Activated naive CD8-positive, alpha-beta T cell treated with anti-CD3 and anti-CD28 coated beads, Interleukin-2, amount 50 U/mL, for 24 hours (primary cell): ENCODE results near the gene ELSPBP1.
"Not testable (repeated sequence)": the region's sequence is repeated elsewhere in the genome, so short reads cannot be mapped to it uniquely, and the experiment has no call there.

Experiments used
- ATAC-seq: fragments of 150-1000 bp; cut with Tn5 transposase; one replicate; pipeline ENCODE4 v1.10.0; 2021
- DNase-seq: peaks from one replicate; pipeline ENCODE4 v3.0.0; 2021
- H3K27ac Mint-ChIP-seq: one replicate; pipeline ENCODE4 v1.8.0; 2021; ENCODE audit warnings: mild to moderate bottlenecking, mixed read lengths
- H3K27me3 Mint-ChIP-seq: one replicate; pipeline ENCODE4 v1.8.0; 2021; ENCODE audit warnings: mixed read lengths
- H3K36me3 Mint-ChIP-seq: one replicate; pipeline ENCODE4 v1.8.0; 2021; ENCODE audit warnings: low read depth, mixed read lengths
- H3K4me1 Mint-ChIP-seq: one replicate; pipeline ENCODE4 v1.8.0; 2021; ENCODE audit warnings: mixed read lengths
- H3K4me3 Mint-ChIP-seq: one replicate; pipeline ENCODE4 v1.8.0; 2021; ENCODE audit warnings: mild to moderate bottlenecking, moderate library complexity, mixed read lengths
- H3K9me3 Mint-ChIP-seq: one replicate; pipeline ENCODE4 v1.8.0; 2021; ENCODE audit warnings: mixed read lengths

ELSPBP1 gene

DNA sequence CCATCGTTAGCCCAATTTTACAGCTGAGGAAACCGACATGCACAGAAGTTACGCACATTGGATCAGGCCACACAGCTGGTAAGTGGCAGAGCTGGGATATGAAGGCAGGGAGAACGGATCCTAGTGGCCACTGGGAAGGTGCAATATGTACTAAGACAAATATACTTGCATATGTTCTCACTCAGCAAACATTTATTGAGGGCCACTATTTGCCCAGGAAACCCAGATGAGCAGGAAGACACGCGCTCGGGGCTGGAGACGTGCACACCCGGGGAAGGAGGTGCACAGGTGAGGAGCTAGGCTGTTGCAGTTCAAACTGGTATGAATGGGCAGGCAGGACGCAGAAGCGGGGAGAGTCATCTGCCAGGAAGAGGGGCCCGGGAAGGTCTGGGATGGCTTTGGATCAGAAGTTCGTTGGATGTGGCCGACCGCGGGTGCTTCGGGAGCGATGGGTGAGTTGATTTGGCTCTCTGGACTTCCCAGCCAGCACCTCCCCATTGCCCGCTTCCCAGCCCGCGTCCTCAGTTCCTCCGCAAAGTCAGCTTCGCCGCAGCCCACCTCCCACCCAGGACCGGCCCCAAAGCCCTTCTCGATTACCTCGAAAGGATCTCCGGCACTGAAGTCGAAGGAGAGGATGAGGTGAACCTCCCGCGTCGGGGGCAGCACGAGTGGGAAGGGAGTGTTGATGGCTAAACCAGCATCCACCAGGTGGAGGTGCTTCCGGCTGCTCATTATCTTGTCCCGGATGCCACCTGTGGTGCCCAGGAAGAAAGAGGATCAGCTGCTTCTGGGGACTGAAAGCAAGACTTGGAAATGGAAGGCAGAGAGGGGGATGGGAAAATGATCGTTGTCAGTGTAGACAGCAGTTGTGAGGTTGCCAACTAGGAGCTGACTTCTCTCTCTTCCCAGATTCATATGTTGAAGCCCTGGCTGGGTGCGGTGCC lies 67.2 kb downstream of the ELSPBP1 start:
- H3K36me3 Mint-ChIP-seq, result no peaks in the 10 kb centered on the region
- H3K4me1 Mint-ChIP-seq, result no peaks in the 10 kb centered on the region
- no peaks in the 10 kb centered on the region for H3K9me3 Mint-ChIP-seq
- H3K27ac Mint-ChIP-seq, result no peak overlapping the region
- peaks cover 17% of the 10 kb centered on the region for H3K27me3 Mint-ChIP-seq
- ATAC-seq, result no peak
- H3K4me3 Mint-ChIP-seq, result no peak overlapping the region
- DNase-seq, result no peak

GRCh38 chr19:48064509-48064908 lies 70.1 kb downstream of the ELSPBP1 start:
- ATAC-seq (no peak), DNase-seq (no peak)
- H3K27ac Mint-ChIP-seq, result no peak overlapping the region
- H3K27me3 Mint-ChIP-seq, result peaks cover 12% of the 10 kb centered on the region
- no peaks in the 10 kb centered on the region for H3K9me3 Mint-ChIP-seq
- H3K4me1 Mint-ChIP-seq, result no peaks in the 10 kb centered on the region
- H3K4me3 Mint-ChIP-seq, result no peak overlapping the region
- no peaks in the 10 kb centered on the region for H3K36me3 Mint-ChIP-seq

- H3K4me1 Mint-ChIP-seq, result no peaks in the 10 kb centered on the region
- H3K9me3 Mint-ChIP-seq, result no peaks in the 10 kb centered on the region
- DNase-seq (no peak), ATAC-seq (no peak)
- no peak overlapping the region for H3K27ac Mint-ChIP-seq
- H3K27me3 Mint-ChIP-seq, result no peaks in the 10 kb centered on the region
- H3K36me3 Mint-ChIP-seq, result peaks cover 4% of the 10 kb centered on the region
- no peak overlapping the region for H3K4me3 Mint-ChIP-seq
Measured at GRCh38 chr19:48069435-48069834, 75.0 kb downstream of the ELSPBP1 start.

- not testable (repeated sequence) for H3K27me3 Mint-ChIP-seq, H3K4me1 Mint-ChIP-seq, H3K4me3 Mint-ChIP-seq, DNase-seq, ATAC-seq, H3K36me3 Mint-ChIP-seq, H3K27ac Mint-ChIP-seq, H3K9me3 Mint-ChIP-seq
Measured at GRCh38 chr19:48070177-48070769, 75.8 kb downstream of the ELSPBP1 start.
